Measurements from ENCODE around the gene FRMD5.

GRCh38 chr15:43989938-43990337 lies 205.1 kb downstream of the FRMD5 start:
- TF ChIP-seq POLR2AphosphoS5 (IDR thresholded peaks at IDR 0.05; ENCODE audit: low read depth, low read length) (no peak), SIN3A (IDR thresholded peaks at IDR 0.05; ENCODE audit: borderline replicate concordance, insufficient read depth, low read length) (no peak), REST (IDR thresholded peaks at IDR 0.05; ENCODE audit: insufficient read depth in 1 of 2, low read depth in 2 of 2, low read length in 2 of 2) (no peak), TAF1 (IDR thresholded peaks at IDR 0.05; ENCODE audit: borderline replicate concordance, insufficient read depth, low read length) (no peak), FOXP2 (optimal IDR thresholded peaks at IDR 0.05; ENCODE audit: borderline replicate concordance, extremely low read depth, extremely low read length, insufficient read depth) (no peak)

Measured in PFSK-1 (cell line).